HCT116 (cell line): ENCODE results near the gene DIAPH3. TPM values are rescaled to one million over a fixed set of nuclear protein-coding genes. Genes with fewer than 3 reads are reported as not detected.

Experiments used
- ATAC-seq: fragments of 200-7000 bp; cut with Tn5 transposase; 2 replicates; pipeline ENCODE4 v1.9.1; 2020; ENCODE audit warnings: mild to moderate bottlenecking, moderate library complexity
- BruUV-seq: library from RNA; stranded (reverse); fragments of 400-500 nt; replicated peaks from 2 replicates; lab custom pipeline; 2021; lab: Mats Ljungman, UMichigan
- CTCF ChIA-PET: fragments of 300-600 bp; sonication (Branson Sonifier 250); formaldehyde crosslinking; loops from one replicate; lab custom pipeline; 2021; ENCODE audit warnings: antibody characterized with exemption; lab: Charles Lee
- POLR2A ChIA-PET: fragments of 300-600, 350-600 bp; sonication (Branson Sonifier 250); formaldehyde crosslinking; loops from one replicate; lab custom pipeline; 2021; ENCODE audit warnings: antibody characterized with exemption; lab: Charles Lee
- RAD21 ChIA-PET, 2 experiments: fragments of 300-600 bp; sonication (Branson Sonifier 250); formaldehyde crosslinking; loops; one replicate each; lab custom pipeline; 2023; ENCODE audit warnings: low total read pairs in 2 of 2; ENCODE audit not compliant: uncharacterized antibody in 2 of 2, unreplicated experiment in 2 of 2, low non-redundant PET in 1 of 2; lab: Charles Lee
- DNase-seq: peaks from one replicate; pipeline ENCODE4 v3.0.0-alpha.2; 2010; ENCODE audit warnings: low read depth, low spot score
- H2AFZ ChIP-seq: fragments of 200-600 bp; shearing (Covaris generic), sonication (generic); 2 replicates; pipeline ENCODE4 v1.6.1; 2017; ENCODE audit warnings: low read depth, mixed run types, mixed read lengths, antibody characterized with exemption, low read length; ENCODE audit not compliant: poor library complexity, severe bottlenecking
- H3K27ac ChIP-seq: 2 replicates; pipeline ENCODE4 v1.5.1; 2012; ENCODE audit warnings: low read depth, low read length
- H3K27me3 ChIP-seq: fragments of 200-600 bp; sonication (generic); 2 replicates; pipeline ENCODE4 v1.6.1; 2016; ENCODE audit warnings: mixed run types, low read length, mixed read lengths; ENCODE audit not compliant: insufficient read depth
- H3K36me3 ChIP-seq, 2 experiments: fragments of 200-500 bp in 1 of 2; fragments of 200-600 bp in 1 of 2; sonication (Bioruptor generic) in 1 of 2; sonication (generic) in 1 of 2; 2 replicates each; pipeline versions ENCODE4 v1.5.1 to v1.6.1; 2014 to 2016; ENCODE audit warnings: low read length in 2 of 2, inconsistent platforms in 1 of 2, mixed read lengths in 1 of 2, mixed run types in 1 of 2; ENCODE audit not compliant: insufficient read depth in 2 of 2, control insufficient read depth in 1 of 2
- H3K4me1 ChIP-seq, 2 experiments: fragments of 200-600 bp in 1 of 2; sonication (generic) in 1 of 2; 2 replicates each; pipeline versions ENCODE4 v1.5.1 to v1.6.1; 2012 to 2017; ENCODE audit warnings: low read length in 2 of 2, inconsistent platforms in 1 of 2, mild to moderate bottlenecking in 1 of 2, mixed read lengths in 1 of 2, mixed run types in 1 of 2, moderate library complexity in 1 of 2; ENCODE audit not compliant: insufficient read depth in 2 of 2, control insufficient read depth in 1 of 2
- H3K4me2 ChIP-seq: fragments of 200-600 bp; sonication (generic); 2 replicates; pipeline ENCODE4 v1.6.1; 2017; ENCODE audit warnings: mixed run types, low read length, mixed read lengths
- H3K4me3 ChIP-seq, 2 experiments: fragments of 200-600 bp in 1 of 2; sonication (generic) in 1 of 2; replicated peaks in 1 of 2; 2 replicates each; pipeline ENCODE4 v1.5.1; 2011 to 2016; ENCODE audit warnings: low read length in 2 of 2, control low read depth in 1 of 2, low read depth in 1 of 2, mild to moderate bottlenecking in 1 of 2, mixed read lengths in 1 of 2, mixed run types in 1 of 2
- H3K79me2 ChIP-seq: fragments of 200-600 bp; sonication (generic); 2 replicates; pipeline ENCODE4 v1.6.1; 2017; ENCODE audit warnings: mild to moderate bottlenecking, mixed run types, low read length, moderate library complexity, mixed read lengths; ENCODE audit not compliant: insufficient read depth
- H3K9ac ChIP-seq: fragments of 200-600 bp; sonication (generic); 2 replicates; pipeline ENCODE4 v1.6.1; 2016; ENCODE audit warnings: low read length, mixed read lengths
- H3K9me2 ChIP-seq: fragments of 200-600 bp; sonication (generic), shearing (Covaris generic); 2 replicates; pipeline ENCODE4 v1.6.1; 2017; ENCODE audit warnings: mixed run types, mild to moderate bottlenecking, moderate library complexity; ENCODE audit not compliant: insufficient read depth
- H3K9me3 ChIP-seq, 2 experiments: fragments of 200-500 bp in 1 of 2; fragments of 200-600 bp in 1 of 2; sonication (Bioruptor generic) in 1 of 2; sonication (generic) in 1 of 2; 2 replicates each; pipeline ENCODE4 v1.6.1; 2014 to 2017; ENCODE audit warnings: low read length in 2 of 2, mixed read lengths in 2 of 2, inconsistent platforms in 1 of 2, low read depth in 1 of 2, mild to moderate bottlenecking in 1 of 2, mixed run types in 1 of 2, moderate library complexity in 1 of 2; ENCODE audit not compliant: control insufficient read depth in 1 of 2, insufficient read depth in 1 of 2
- H4K20me1 ChIP-seq: fragments of 200-600 bp; sonication (generic), shearing (Covaris generic); 2 replicates; pipeline ENCODE4 v1.6.1; 2017; ENCODE audit warnings: mixed run types, mild to moderate bottlenecking, moderate library complexity; ENCODE audit not compliant: insufficient read depth
- ATF3 ChIP-seq: IDR thresholded peaks from 2 replicates; pipeline ENCODE4 v1.6.1; 2012
- CBX3 ChIP-seq: IDR thresholded peaks from 2 replicates; pipeline ENCODE4 v1.6.1; 2012; ENCODE audit warnings: low read depth
- CEBPB ChIP-seq: IDR thresholded peaks from 2 replicates; pipeline ENCODE4 v1.6.1; 2012; ENCODE audit warnings: low read depth
- CTCF ChIP-seq, 3 experiments: fragments of 200-600 bp in 1 of 3; sonication (generic) in 1 of 3; IDR thresholded peaks in 2 of 3; conservative IDR thresholded peaks in 1 of 3; 2 replicates each; pipeline ENCODE4 v1.5.1; 2012 to 2017; ENCODE audit warnings: low read depth in 2 of 3, low read length in 2 of 3, antibody characterized with exemption in 1 of 3, borderline replicate concordance in 1 of 3, control low read depth in 1 of 3, mild to moderate bottlenecking in 1 of 3, mixed read lengths in 1 of 3, mixed run types in 1 of 3, moderate library complexity in 1 of 3; ENCODE audit not compliant: insufficient read depth in 1 of 3
- EGR1 ChIP-seq: IDR thresholded peaks from 2 replicates; pipeline ENCODE4 v1.6.1; 2012; ENCODE audit warnings: low read depth
- EZH2 ChIP-seq: fragments of 200-600 bp; sonication (generic); IDR thresholded peaks from 2 replicates; pipeline ENCODE4 v1.6.1; 2017; ENCODE audit warnings: antibody characterized with exemption, mixed run types
- EZH2phosphoT487 ChIP-seq: fragments of 200-600 bp; IDR thresholded peaks from 2 replicates; pipeline ENCODE4 v1.6.1; 2018; ENCODE audit warnings: antibody characterized with exemption, borderline replicate concordance
- FOSL1 ChIP-seq: IDR thresholded peaks from 2 replicates; pipeline ENCODE4 v1.6.1; 2012; ENCODE audit warnings: low read depth
- MAX ChIP-seq: IDR thresholded peaks from 2 replicates; pipeline ENCODE4 v1.6.1; 2012
- POLR2A ChIP-seq: IDR thresholded peaks from 2 replicates; pipeline ENCODE4 v1.7.0; 2011; ENCODE audit warnings: borderline replicate concordance; ENCODE audit not compliant: insufficient read depth, insufficient read length; ENCODE audit errors: extremely low read depth
- POLR2AphosphoS5 ChIP-seq: IDR thresholded peaks from 2 replicates; pipeline ENCODE4 v1.6.1; 2011; ENCODE audit warnings: mild to moderate bottlenecking, low read depth, low read length, moderate library complexity
- RAD21 ChIP-seq: IDR thresholded peaks from 2 replicates; pipeline ENCODE4 v1.6.1; 2012; ENCODE audit warnings: low read depth, mild to moderate bottlenecking
- REST ChIP-seq: IDR thresholded peaks from 2 replicates; pipeline ENCODE4 v1.6.1; 2012; ENCODE audit warnings: low read depth
- SIN3A ChIP-seq: IDR thresholded peaks from 2 replicates; pipeline ENCODE4 v1.6.1; 2012; ENCODE audit warnings: low read depth
- SP1 ChIP-seq: IDR thresholded peaks from 2 replicates; pipeline ENCODE4 v1.6.1; 2012; ENCODE audit warnings: low read depth
- SRF ChIP-seq: IDR thresholded peaks from 2 replicates; pipeline ENCODE4 v1.6.1; 2012; ENCODE audit warnings: low read depth
- YY1 ChIP-seq: IDR thresholded peaks from 2 replicates; pipeline ENCODE4 v1.6.1; 2011; ENCODE audit warnings: low read length, low read depth, moderate library complexity, mild to moderate bottlenecking; ENCODE audit not compliant: insufficient replicate concordance; ENCODE audit errors: extremely low read depth
- ZBTB33 ChIP-seq: IDR thresholded peaks from 2 replicates; pipeline ENCODE4 v1.6.1; 2011; ENCODE audit warnings: mild to moderate bottlenecking, low read length, moderate library complexity; ENCODE audit not compliant: insufficient replicate concordance; ENCODE audit errors: extremely low read depth
- ZFX ChIP-seq: fragments of 450-650 bp; IDR thresholded peaks from 2 replicates; pipeline ENCODE4 v1.6.1; 2017
- ZNF274 ChIP-seq: fragments of 200-500 bp; sonication (Bioruptor generic); IDR thresholded peaks from 2 replicates; pipeline ENCODE4 v1.6.1; 2014; ENCODE audit warnings: mild to moderate bottlenecking, low read depth, low read length, inconsistent platforms
- intact Hi-C: fragments of 100-400 bp; cut with micrococcal nuclease; formaldehyde crosslinking; loops from 2 replicates; pipeline ENCODE4 v1.10.0; 2022
- total RNA-seq: library from RNA; stranded (reverse); gene quantifications from one replicate; pipeline ENCODE4 v1.2.1, GENCODE V29; 2021; ENCODE audit not compliant: unreplicated experiment

The DIAPH3 gene
- total RNA-seq, 1 experiment from 2014 or later = 22.8 TPM

GRCh38 chr13:60074397-60074796 lies 89.3 kb downstream of the DIAPH3 start:
- BruUV-seq = no TSS peak
- no peaks in the 10 kb centered on the region for H3K9me3 ChIP-seq
- no peak overlapping the region for H3K27ac ChIP-seq
- ChIA-PET CTCF (no interaction called here), RAD21 (no interaction called here), POLR2A (no interaction called here)
- H3K4me1 ChIP-seq = no peaks in the 10 kb centered on the region
- H3K27me3 ChIP-seq = no peaks in the 10 kb centered on the region
- TF ChIP-seq EZH2phosphoT487 (no peak), CTCF (IDR thresholded peaks at IDR 0.05 in 2 of 3, conservative IDR thresholded peaks at IDR 0.05 in 1 of 3; ENCODE audit: borderline replicate concordance in 1 of 3, insufficient read depth in 1 of 3, low read depth in 2 of 3, low read length in 2 of 3) (no peak), CEBPB (no peak), ATF3 (no peak), SP1 (no peak), FOSL1 (no peak), EZH2 (no peak), SIN3A (no peak), MAX (no peak), POLR2A (no peak), POLR2AphosphoS5 (no peak), ZNF274 (no peak), ZBTB33 (no peak), CBX3 (no peak), ZFX (no peak), SRF (no peak), YY1 (no peak), RAD21 (no peak), EGR1 (no peak), REST (no peak)
- no peaks in the 10 kb centered on the region for H3K36me3 ChIP-seq
- H3K9ac ChIP-seq = no peak overlapping the region
- intact Hi-C loops = no loop called here
- H4K20me1 ChIP-seq = no peaks in the 10 kb centered on the region
- H3K9me2 ChIP-seq = no peaks in the 10 kb centered on the region
- H3K79me2 ChIP-seq = no peaks in the 10 kb centered on the region
- H2AFZ ChIP-seq = no peak overlapping the region
- no peak overlapping the region for H3K4me2 ChIP-seq
- H3K4me3 ChIP-seq = no peak overlapping the region
- DNase-seq (no peak), ATAC-seq (no peak)
